Stimulated activated CD4-positive, alpha-beta T cell treated with anti-CD3 and anti-CD28 coated beads, TNF-alpha, amount 100 ng/mL, for 48 hours (primary cell): ENCODE measurements around the gene ATE1.
"Not testable (repeated sequence)": the region's sequence is repeated elsewhere in the genome, so short reads cannot be mapped to it uniquely, and the experiment has no call there.

Experiments
- DNase-seq, 3 donors: peaks; one replicate each; pipeline ENCODE4 v3.0.0-alpha.2; 2020; ENCODE audit warnings: low read depth in 3 of 3

The ATE1 gene

DNA sequence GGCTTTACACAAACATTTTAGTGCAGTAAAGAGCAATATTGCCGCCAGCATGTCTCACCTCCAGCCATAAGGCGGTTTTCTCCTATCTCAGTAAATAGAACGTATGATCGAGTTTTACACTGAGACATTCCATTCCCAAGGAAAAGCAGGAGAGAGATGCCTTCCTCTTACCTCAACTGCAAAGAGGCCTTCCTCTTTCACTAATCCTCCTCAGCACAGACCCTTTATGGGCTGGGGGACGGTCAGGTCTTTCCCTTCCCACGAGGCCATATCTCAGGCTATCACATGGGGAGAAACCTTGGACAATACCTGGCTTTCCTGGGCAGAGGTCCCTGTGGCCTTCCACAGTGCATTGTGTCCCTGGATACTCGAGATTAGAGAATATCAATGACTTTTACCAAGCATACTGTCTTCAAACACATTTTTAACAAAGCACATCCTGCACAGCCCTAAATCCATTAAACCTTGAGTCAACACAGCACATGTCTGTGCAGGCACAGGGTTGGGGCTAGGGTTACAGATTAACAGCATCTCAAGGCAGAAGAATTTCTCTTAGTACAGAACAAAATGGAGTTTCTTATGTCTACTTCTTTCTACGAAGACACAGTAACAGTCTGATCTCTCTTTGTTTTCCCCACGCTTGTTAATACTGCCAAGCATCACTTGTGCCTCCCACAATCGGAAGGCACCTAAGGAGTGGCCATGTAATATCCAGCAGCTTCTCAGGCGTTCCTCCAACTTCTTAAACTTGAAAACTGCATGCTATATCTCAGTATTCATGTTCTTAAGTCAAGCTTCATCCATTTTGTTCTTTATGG, 2.6 kb upstream of the ATE1 start:
- DNase-seq, result not testable (repeated sequence)

DNA sequence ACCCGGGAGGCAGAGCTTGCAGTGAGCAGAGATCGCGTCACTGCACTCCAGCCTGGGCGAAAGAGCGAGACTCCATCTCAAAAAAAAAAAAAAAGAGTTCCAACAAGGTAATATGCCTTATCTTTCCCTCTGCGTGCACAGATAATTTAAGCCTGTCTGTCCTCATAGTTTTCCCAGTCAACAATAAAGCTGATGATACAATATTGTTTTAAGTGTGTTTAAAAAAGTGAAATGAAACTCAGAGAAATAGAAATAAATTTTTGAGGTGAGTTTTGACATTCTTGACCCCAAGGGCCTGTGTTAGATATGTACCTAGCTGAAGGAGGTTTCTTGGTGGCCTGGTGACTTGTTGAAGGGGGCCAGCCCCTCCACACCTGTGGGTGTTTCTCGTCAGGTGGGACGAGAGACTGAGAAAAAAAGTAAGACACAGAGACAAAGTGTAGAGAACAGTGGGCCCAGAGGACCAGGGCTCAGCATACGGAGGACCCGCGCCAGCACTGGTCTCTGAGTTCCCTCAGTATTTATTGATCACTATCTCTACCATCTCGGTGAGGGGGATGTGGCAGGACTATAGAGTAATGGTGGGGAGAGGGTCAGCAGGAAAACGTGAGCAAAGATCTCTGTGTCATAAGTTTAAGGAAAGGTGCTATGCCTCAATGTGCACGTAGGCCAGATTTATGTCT, 1.9 kb upstream of the ATE1 start:
- not testable (repeated sequence) for DNase-seq

DNA sequence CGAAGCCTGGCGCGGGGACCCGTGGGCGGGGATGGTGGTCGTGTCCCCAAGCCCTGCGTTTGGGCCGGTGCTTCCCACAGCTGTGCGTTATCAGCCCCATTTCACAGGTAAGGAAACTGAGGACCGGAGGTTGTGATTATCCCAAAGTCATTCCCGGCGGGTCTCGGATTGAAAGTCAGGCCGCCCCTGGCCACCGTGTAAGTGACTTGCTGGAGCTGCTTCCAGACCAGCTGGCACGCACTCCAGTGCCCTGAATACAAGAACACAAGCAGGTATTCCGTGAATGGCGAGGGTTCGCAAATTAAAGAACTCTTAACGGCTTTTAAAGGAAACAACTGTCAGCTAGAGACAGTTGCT, 675 bp upstream of the ATE1 start:
- no peak for DNase-seq

DNA sequence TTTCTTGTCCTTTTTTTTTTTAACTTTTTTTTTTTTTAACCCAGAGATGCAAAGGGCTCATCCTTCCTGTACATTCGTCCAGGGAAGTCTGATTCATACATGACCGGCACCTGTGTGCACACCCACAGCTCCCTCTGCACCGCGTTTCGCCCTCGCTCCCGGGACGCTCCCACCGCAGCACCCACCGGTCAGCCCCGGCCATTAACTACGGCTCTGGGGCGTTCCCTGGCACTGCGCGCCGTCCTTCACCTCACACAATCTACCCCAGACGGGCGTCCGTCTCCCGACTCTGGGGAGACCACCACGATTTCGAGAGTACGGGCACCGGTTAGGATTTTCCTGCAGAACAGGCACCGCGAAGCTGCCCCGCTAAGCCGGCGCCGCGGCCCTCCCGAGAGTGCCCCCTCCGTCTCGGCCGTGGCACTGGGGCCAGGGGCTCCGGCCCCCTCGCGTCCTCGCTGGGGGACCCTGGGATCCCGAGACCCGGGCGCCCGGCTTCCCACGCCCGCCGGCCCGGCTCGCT, 452 bp downstream of the ATE1 start:
- DNase-seq, result peak; percentile 1 to 27 (median 5)

DNA sequence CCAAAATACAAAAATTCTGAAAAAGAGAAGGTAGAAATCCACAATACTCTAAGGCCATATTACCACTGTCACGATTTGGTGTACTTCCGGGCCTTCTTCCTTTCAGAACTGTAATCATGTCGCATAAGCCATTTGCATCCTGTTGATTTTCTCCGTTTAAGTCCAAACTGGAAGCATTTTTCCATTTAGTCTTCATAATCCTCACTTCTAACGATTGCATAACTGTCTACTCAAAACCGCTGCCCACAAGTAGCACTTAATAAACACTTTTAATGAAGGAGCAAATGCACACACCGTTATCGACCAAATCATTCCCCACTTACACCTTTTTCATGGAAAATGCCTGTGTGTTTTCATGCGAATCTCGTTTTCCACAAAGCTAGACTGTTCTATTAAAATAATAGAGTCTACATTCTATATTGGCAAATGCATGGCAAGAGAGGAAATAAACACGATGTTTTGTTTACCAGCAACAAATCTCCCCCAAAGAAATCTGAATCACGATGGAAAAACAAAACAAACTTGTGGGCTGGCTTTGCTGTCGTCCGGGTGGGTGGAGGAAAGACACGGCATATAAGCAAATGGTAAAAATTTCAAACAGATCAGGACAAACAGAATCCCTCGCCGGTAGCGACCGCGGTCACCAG, 1.0 kb downstream of the ATE1 start:
- DNase-seq, result no peak

DNA sequence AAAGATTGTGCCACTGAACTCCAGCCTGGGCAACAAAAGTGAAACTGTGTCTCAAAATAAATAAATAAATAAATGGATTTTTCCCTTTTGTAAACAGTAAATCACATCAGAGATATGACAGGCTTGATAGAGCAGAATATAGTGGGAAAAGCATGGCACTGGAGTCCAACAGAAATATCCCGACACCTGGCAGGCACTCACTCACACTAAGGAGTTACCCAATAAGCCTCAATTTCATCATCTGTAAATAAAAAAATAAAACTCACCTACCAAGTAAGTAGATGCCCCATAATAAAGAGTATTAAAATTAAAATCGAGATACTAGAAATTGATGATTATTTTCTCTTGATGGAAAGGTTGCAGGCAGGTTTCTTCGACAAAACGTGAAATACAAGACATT, 1.7 kb downstream of the ATE1 start:
- DNase-seq, result no peak

DNA sequence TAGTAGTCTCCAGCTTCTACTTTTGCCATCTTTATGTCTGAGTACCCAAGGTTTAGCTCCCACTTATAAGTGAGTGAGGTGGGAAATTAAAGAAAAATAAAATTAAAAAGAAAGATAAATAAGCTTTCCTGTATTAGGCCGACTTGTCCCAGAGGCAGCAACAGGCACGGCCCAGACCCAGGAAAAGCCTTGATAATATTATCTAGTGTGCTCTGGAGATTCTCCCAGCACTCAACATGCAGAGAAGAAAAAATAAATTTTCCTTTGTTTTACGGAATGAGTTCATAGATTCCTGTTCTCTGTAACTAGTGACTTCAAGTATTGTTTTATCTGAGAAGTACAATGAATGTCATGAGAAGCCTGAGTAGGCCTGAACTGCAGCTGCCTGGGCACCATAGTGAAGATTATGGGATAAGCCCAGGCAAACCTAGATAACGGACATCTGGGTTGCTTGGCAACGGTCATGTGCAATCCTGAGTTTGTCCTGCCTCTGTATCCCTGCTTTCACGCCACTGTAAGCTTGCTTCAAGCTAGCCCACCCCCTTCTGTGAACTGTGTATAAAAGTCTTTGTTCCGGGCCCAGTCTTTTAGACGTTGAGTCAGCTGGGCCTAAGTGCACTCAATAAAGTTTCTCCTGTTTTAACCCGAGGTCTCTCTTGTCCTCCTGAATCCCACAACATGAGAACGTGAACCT, 6.4 kb downstream of the ATE1 start:
- DNase-seq, result no peak

DNA sequence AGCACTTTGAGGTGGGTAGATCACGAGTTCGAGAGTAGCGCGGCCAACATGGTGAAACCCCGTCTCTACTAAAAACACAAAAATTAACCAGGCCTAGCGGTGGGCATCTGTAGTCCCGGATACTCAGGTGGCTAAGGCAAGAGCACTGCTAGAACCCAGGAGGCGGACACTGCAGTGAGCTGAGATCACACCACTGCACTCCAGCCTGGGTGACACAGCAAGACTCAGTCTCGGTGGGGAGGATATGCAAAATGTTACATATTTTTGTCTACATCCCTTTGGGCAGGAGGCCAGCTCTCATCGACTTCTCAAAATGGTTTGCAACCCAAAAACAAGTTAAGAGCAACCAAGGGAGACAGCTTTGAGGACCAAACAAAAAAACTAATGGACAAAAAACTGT, 8.2 kb downstream of the ATE1 start:
- DNase-seq, result no peak

DNA sequence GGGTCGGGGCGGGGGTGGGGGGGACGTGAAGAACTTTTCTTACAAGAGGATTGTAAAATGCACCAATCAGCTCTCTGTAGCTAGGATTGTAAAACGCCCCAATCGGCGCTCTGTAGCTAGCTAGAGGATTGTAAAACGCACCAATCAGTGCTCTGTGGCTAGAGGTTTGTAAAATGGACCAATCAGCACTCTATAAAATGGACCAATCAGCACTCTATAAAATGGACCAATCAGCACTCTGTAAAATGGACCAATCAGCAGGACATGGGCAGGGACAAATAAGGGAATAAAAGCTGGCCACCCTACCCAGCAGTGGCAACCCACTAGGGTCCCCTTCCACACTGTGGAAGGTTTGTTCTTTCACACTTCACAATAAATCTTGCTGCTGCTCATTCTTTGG, 9.0 kb downstream of the ATE1 start:
- DNase-seq, result not testable (repeated sequence)

DNA sequence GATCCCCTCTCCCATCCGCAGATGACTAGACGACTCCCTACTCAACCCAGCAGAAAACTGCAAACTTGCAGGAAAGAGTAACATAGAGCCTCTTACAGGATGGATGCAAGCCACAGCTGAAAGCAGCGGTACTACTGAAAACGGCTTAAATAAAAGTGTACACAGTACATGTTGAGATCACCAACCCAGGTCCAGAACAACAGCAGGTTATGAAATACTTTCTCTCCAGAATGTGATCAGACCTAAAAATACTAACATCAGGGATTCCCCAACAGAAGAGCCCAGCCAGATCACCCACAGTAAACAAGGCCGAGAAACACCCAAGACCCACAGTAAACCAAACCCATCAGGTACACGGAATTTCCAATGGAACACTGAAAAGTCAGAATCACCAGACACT, 13.2 kb downstream of the ATE1 start:
- DNase-seq, result no peak

DNA sequence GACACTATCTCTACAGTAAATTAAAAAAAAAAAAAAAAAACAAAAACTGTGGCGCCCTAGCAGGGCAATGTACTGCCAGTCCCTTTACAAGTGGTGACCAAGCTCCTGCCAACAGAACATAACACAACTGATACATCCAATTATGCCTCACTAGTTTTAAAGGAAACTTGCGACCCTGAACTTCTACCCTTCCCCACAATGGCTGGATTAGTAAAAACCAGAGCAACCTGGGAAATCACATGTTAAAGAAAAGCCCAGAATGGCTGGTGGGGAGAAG, 16.5 kb downstream of the ATE1 start:
- no peak for DNase-seq

DNA sequence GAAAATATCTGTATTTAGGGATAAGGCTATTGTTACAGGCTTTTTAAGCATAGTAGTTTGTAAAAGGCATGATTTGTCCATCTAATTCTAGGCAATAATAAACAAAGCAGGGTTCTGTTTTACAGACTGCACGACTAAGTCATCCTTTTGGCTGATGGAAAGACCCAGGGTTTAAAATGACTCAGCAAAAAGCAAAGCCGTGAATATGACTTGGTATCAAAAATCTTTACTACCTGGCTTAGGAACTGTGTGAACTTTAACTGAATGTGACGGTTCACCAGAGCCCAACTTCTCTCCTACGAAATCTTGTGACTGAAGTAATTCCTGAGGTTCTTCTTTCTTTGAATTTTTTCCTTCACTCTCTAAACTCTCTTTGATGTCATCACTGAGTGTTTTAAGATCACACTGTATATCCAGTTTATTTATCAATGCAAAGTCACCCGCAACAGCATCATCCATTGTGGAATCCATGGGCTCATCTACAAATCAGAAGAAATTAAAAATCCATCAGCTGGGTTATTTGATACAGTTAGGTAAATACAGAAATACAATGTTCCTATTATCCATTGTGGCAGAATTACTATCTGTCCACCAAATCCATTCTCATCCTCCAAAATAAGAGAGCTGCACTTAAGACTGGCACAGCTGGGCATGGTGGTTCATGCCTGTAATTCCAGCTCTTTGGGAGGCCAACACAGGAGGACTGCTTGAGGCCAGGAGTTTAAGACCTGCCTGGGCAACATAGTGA, 17.0 kb downstream of the ATE1 start:
- DNase-seq, result no peak

DNA sequence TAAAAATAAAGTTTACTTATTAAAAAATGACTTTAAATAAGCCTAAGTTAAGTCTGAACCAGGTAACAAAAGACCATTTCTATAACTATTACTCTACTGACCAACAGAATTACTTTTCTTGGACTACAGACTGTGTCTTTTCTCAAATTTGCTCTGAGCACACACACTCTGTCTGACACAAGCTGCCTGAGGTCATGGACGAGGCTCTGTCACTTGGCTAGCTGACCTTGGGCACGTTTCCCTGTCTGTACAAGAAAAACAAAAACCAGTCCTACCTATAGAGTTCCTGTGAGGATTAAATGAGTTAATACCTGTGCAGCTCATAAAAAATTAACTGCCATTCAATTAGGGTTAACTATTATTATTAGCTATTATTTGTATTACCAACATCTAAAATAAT, 22.9 kb downstream of the ATE1 start:
- DNase-seq, result no peak

DNA sequence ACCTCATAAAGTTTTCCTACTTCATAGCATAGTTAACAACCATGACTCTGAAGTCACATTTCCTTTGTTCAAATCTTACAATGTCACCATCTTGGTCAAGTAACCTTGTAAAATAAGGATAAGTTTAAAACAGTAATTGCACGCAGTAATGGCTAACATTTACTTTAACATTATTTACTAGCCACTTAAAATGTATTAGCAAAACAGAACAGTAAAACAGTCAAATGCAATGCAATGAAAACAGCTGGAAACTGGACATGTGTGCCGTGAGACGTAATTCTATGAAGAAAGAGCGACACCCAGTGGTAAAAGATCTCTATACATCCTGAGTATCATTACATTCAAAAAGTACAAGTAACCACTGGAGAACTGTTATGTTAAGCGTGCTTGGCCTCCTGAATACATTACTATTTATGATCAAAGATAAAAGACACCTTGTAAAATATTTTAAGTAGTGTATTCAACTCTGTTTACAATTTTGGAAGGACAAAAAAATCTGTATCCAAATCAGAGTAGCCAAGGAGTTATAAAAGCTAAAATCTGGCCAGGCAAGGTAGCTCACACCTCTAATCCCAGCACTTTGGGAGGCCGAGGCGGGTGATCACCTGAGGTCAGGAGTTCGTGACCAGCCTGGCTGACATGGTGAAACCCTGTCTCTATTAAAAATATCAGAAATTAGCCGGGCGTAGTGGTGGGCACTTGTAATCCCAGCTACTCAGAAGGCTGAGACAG, 27.2 kb downstream of the ATE1 start:
- DNase-seq, result no peak

DNA sequence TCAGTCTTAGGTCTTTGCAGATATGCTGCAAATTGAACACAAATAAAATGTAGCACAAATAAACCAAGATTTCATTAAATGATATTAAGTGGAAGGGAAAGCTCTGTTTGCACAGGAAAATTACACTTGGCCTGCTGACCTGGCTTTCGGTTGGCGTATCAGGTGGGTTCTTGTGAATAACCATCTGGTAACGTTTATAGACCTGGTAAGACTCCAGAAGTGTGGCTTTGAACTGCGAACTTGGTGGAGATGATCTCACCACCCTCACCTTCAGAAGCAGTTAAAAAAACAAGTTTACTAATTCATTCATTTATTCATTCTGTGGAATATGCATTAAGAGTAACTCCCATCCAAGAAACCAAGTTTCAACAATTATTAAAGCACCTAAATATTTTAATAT, 28.1 kb downstream of the ATE1 start:
- DNase-seq, result no peak

DNA sequence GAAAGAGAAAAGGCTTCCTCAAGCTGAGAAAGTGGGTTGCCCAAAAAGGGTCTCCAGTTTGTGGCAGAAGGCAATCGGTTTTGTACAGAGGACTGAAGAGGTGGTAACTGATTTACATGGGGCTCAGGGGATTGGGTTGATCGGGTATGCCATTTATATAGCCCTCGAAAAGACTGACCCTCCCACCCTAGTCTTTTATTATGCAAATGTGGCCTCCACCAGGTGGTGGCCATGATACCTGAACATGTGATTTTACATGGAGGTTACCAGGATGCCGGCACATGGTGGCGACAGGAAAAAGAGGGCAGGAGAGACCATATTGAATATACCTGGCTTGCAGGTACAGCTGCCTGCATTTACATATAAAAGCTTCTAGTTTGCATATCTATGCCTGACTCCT, 36.7 kb downstream of the ATE1 start:
- no peak for DNase-seq

DNA sequence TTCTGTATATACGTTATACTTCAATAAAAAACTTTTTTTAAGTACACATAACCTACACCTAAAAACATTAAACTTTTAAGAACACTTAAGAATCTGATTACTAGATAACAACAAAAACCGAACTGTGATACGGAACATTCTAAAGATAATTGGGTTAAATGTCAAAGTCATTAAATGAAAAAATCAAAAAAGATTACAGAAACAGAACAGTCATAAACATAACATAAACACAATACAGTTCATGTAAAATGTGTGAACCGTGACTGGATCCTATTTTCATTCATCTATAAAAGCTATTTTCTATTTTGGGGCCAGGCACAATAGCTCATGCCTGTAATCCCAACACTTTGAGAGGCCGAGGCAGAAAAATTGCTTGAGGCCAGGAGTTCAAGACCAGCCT, 38.6 kb downstream of the ATE1 start:
- no peak for DNase-seq

DNA sequence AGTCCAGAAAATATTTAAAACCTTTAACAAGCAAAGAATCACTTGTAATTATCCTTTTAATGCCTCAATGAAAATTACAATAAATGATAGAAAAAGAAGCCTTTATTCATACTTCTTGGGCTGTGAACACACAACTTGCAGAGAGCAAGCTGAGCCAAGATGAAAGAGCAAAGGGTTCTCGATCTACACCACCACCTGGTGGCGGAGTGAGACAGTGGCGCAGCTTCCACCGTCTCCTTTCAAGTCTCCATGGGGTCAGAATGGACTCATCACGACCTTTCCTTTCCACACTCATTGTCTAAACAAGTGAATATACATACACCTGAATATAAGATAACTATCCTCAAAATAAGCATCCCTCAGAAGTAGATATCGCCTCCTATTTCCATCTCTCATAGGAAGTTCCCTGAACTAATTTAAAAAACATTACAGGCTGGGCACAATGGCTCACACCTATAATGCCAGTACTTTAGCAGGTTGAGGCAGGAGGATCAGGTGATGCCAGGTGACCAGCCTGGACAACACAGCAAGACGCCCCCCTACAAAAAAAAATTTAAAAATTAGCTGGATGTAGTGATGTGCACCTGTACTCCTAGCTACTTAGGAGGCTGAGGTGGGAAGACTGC, 40.7 kb downstream of the ATE1 start:
- peak; percentile 13 to 28 (median 19) for DNase-seq

DNA sequence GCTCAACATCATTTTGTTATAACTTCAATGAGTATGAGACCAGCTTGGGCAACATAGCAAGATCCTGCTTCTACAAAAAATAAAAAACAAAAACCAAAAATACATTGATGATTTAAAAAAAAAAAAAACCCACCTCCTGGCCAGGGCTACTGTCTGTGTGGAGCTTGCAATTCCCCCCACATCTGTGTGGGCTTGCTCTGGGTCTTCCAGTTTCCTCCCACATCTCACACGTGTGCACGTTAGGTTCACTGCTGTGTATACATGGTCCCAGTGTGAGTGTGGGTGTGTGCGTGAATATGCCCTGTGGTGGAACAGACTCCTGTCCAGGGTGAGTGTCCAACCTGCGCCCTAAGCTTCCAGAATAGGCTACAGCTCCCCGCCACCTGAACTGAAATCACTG, 41.6 kb downstream of the ATE1 start:
- DNase-seq, result no peak

DNA sequence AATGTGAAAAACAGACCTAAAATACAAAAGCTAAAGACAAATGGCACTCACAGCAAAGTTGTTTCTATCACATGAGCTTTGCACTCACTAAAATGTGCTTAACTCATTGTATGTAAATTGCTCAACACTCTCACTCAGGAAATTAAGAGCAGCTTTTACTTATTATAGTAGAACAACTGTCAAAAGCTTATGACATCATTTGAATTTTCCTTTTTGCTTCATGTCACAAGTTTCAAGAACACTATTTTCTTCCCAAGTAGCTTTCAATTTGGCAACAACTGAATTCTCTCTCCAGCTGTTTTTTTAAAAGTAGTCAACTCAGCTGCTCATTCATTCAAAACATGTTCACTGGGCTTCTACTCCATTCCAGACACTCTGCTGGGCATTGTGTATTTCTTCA, 46.9 kb downstream of the ATE1 start:
- no peak for DNase-seq

DNA sequence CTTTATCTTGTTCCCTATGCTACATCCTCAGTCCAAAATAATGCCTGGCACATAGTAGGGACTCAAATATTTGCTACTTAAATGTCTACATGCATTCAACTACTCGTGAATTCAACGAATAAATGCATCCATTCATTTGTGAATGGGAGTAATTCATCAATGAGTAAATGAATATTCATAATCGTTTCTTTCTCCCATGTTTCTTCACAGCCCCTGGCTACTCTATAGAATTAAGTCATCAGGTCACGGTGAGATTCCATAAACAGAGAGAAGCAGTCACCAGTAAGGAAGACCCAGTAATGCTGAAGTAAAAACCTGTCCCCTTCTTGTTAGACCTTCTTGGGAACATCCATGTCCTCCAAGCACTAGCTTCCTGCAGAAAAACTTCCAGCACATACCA, 48.4 kb downstream of the ATE1 start:
- DNase-seq, result no peak
